HepG2 (cell line): ENCODE measurements around the gene NOTO. TPM values are rescaled to one million over a fixed set of nuclear protein-coding genes. Genes with fewer than 3 reads are reported as not detected.

Experiments used
- ARID4A ChIP-seq: sonication (generic); formaldehyde crosslinking; IDR thresholded peaks from 2 replicates; pipeline ENCODE4 v1.5.0; 2020; ENCODE audit warnings: mild to moderate bottlenecking, missing genetic modification reagents, borderline replicate concordance
- IRX3 ChIP-seq: sonication (generic); formaldehyde crosslinking; IDR thresholded peaks from 2 replicates; pipeline ENCODE4 v1.8.1; 2023; ENCODE audit warnings: mild to moderate bottlenecking, low read depth, missing genetic modification reagents, borderline replicate concordance
- KLF11 ChIP-seq: IDR thresholded peaks from 2 replicates; pipeline ENCODE4 v1.6.1; 2016; ENCODE audit warnings: missing compliant biosample characterization
- KLF12 ChIP-seq: sonication (generic); formaldehyde crosslinking; IDR thresholded peaks from 2 replicates; pipeline ENCODE4 v1.4.0; 2020; ENCODE audit warnings: missing genetic modification reagents, borderline replicate concordance
- PBX3 ChIP-seq: sonication (generic); formaldehyde crosslinking; IDR thresholded peaks from 2 replicates; pipeline ENCODE4 v1.8.1; 2023; ENCODE audit warnings: missing genetic modification reagents, inconsistent platforms, borderline replicate concordance
- RARG ChIP-seq: sonication (generic); formaldehyde crosslinking; IDR thresholded peaks from 2 replicates; pipeline ENCODE4 v1.4.0; 2020; ENCODE audit warnings: low read depth, mild to moderate bottlenecking, missing genetic modification reagents
- RFX3 ChIP-seq: IDR thresholded peaks from 2 replicates; pipeline ENCODE4 v1.6.1; 2016; ENCODE audit warnings: missing biosample characterization, missing genetic modification reagents
- ZNF576 ChIP-seq: sonication (generic); formaldehyde crosslinking; IDR thresholded peaks from 2 replicates; pipeline ENCODE4 v1.4.0; 2020; ENCODE audit warnings: mild to moderate bottlenecking, missing genetic modification reagents
- polyA plus RNA-seq, 8 experiments: library from polyadenylated mRNA; depleted of rRNA in 3 of 8; stranded (reverse) in 7 of 8; unstranded in 1 of 8; fragments of >200 nt; fragmentation: Illumina TruSeq in 4 of 8; extraction: Trizol in 4 of 8; gene quantifications; 2 replicates each; pipeline versions ENCODE4 v1.2.1 to v1.2.3, GENCODE V29; 2011 to 2016; ENCODE audit warnings: low read depth in 4 of 8, missing spikeins in 1 of 8, mixed read lengths in 1 of 8; ENCODE audit not compliant: insufficient read depth in 1 of 8
- total RNA-seq, 5 experiments: library from RNA; depleted of rRNA; stranded (reverse); fragments of >200 nt; fragmentation: Illumina TruSeq; extraction: Trizol; gene quantifications; 2 replicates each; pipeline ENCODE4 v1.2.3, GENCODE V29; 2016; ENCODE audit warnings: low read depth in 1 of 5
- TF ChIP-seq, protein P1 (sequence below): sonication (generic); formaldehyde crosslinking; IDR thresholded peaks from 2 replicates; pipeline ENCODE4 v1.8.0; 2022; ENCODE audit warnings: missing genetic modification reagents, mild to moderate bottlenecking, moderate library complexity, borderline replicate concordance
- TF ChIP-seq, protein P2 (sequence below): sonication (generic); formaldehyde crosslinking; IDR thresholded peaks from 2 replicates; pipeline ENCODE4 v1.5.0; 2020; ENCODE audit warnings: mild to moderate bottlenecking, missing genetic modification reagents, borderline replicate concordance

NOTO gene
- total and polyA plus RNA-seq, 2 of the 13 experiments (the other 11 are each of a cell fraction or from before 2014, with no cell fraction given) = not detected

- no peak; the same call in 1 of the 2 replicates for TF ChIP-seq IRX3 (CRISPR knock-in tag)
- TF ChIP-seq KLF11 (CRISPR knock-in tag) = no peak
- TF ChIP-seq ARID4A (CRISPR knock-in tag) = peak; percentile 99
- peak; percentile 59; the same call in 1 of the 2 replicates for TF ChIP-seq RARG (CRISPR knock-in tag)
- no peak for TF ChIP-seq ZNF576 (CRISPR knock-in tag)
- TF ChIP-seq RFX3 (CRISPR knock-in tag) = no peak
- TF ChIP-seq, protein P1, sequence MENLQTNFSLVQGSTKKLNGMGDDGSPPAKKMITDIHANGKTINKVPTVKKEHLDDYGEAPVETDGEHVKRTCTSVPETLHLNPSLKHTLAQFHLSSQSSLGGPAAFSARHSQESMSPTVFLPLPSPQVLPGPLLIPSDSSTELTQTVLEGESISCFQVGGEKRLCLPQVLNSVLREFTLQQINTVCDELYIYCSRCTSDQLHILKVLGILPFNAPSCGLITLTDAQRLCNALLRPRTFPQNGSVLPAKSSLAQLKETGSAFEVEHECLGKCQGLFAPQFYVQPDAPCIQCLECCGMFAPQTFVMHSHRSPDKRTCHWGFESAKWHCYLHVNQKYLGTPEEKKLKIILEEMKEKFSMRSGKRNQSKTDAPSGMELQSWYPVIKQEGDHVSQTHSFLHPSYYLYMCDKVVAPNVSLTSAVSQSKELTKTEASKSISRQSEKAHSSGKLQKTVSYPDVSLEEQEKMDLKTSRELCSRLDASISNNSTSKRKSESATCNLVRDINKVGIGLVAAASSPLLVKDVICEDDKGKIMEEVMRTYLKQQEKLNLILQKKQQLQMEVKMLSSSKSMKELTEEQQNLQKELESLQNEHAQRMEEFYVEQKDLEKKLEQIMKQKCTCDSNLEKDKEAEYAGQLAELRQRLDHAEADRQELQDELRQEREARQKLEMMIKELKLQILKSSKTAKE (CRISPR knock-in tag) = peak; percentile 26; the same call in 1 of the 2 replicates
- TF ChIP-seq KLF12 = peak; percentile 92; the same call in 1 of the 2 replicates
- TF ChIP-seq, protein P2, sequence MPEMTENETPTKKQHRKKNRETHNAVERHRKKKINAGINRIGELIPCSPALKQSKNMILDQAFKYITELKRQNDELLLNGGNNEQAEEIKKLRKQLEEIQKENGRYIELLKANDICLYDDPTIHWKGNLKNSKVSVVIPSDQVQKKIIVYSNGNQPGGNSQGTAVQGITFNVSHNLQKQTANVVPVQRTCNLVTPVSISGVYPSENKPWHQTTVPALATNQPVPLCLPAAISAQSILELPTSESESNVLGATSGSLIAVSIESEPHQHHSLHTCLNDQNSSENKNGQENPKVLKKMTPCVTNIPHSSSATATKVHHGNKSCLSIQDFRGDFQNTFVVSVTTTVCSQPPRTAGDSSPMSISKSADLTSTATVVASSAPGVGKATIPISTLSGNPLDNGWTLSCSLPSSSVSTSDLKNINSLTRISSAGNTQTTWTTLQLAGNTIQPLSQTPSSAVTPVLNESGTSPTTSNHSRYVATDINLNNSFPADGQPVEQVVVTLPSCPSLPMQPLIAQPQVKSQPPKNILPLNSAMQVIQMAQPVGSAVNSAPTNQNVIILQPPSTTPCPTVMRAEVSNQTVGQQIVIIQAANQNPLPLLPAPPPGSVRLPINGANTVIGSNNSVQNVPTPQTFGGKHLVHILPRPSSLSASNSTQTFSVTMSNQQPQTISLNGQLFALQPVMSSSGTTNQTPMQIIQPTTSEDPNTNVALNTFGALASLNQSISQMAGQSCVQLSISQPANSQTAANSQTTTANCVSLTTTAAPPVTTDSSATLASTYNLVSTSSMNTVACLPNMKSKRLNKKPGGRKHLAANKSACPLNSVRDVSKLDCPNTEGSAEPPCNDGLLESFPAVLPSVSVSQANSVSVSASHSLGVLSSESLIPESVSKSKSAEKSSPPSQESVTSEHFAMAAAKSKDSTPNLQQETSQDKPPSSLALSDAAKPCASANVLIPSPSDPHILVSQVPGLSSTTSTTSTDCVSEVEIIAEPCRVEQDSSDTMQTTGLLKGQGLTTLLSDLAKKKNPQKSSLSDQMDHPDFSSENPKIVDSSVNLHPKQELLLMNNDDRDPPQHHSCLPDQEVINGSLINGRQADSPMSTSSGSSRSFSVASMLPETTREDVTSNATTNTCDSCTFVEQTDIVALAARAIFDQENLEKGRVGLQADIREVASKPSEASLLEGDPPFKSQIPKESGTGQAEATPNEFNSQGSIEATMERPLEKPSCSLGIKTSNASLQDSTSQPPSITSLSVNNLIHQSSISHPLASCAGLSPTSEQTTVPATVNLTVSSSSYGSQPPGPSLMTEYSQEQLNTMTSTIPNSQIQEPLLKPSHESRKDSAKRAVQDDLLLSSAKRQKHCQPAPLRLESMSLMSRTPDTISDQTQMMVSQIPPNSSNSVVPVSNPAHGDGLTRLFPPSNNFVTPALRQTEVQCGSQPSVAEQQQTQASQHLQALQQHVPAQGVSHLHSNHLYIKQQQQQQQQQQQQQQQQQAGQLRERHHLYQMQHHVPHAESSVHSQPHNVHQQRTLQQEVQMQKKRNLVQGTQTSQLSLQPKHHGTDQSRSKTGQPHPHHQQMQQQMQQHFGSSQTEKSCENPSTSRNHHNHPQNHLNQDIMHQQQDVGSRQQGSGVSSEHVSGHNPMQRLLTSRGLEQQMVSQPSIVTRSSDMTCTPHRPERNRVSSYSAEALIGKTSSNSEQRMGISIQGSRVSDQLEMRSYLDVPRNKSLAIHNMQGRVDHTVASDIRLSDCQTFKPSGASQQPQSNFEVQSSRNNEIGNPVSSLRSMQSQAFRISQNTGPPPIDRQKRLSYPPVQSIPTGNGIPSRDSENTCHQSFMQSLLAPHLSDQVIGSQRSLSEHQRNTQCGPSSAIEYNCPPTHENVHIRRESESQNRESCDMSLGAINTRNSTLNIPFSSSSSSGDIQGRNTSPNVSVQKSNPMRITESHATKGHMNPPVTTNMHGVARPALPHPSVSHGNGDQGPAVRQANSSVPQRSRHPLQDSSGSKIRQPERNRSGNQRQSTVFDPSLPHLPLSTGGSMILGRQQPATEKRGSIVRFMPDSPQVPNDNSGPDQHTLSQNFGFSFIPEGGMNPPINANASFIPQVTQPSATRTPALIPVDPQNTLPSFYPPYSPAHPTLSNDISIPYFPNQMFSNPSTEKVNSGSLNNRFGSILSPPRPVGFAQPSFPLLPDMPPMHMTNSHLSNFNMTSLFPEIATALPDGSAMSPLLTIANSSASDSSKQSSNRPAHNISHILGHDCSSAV = no peak
- TF ChIP-seq PBX3 (CRISPR knock-in tag) = no peak
Observed at GRCh38 chr2:73214120-73215035, 12.0 kb downstream of the NOTO start, which contains the start of gene SMYD5 (continued).
